WTC11 (cell line): Measurements from ENCODE around the gene PLPPR3. TPM values are rescaled to one million over a fixed set of nuclear protein-coding genes. Genes with fewer than 3 reads are reported as not detected.

ENCODE experiments used
- ATAC-seq: fragments of 200-7000 bp; cut with Tn5 transposase; 2 replicates; pipeline ENCODE4 v1.10.0; 2021; ENCODE audit warnings: mild to moderate bottlenecking, moderate library complexity
- CTCF ChIA-PET: fragments of 300-600 bp; sonication (Branson Sonifier 250); formaldehyde crosslinking; loops from one replicate; lab custom pipeline; 2021; ENCODE audit warnings: antibody characterized with exemption; lab: Charles Lee
- POLR2A ChIA-PET: fragments of 350-600 bp; sonication (Branson Sonifier 250); formaldehyde crosslinking; loops from one replicate; lab custom pipeline; 2021; ENCODE audit warnings: antibody characterized with exemption; lab: Charles Lee
- DNase-seq: peaks from one replicate; pipeline ENCODE4 v3.0.0; 2021; ENCODE audit warnings: low spot score
- H3K27ac Mint-ChIP-seq: 2 replicates; pipeline ENCODE4 v1.8.0; 2021; ENCODE audit warnings: mixed read lengths
- H3K27me3 Mint-ChIP-seq: 2 replicates; pipeline ENCODE4 v1.8.0; 2021; ENCODE audit warnings: low read depth, mild to moderate bottlenecking, moderate library complexity, mixed read lengths
- H3K36me3 Mint-ChIP-seq: 2 replicates; pipeline ENCODE4 v1.8.0; 2021; ENCODE audit warnings: mixed read lengths
- H3K4me1 Mint-ChIP-seq: 2 replicates; pipeline ENCODE4 v1.8.0; 2022; ENCODE audit warnings: mixed read lengths
- H3K4me3 Mint-ChIP-seq: 2 replicates; pipeline ENCODE4 v1.8.0; 2021; ENCODE audit warnings: mild to moderate bottlenecking, moderate library complexity, mixed read lengths
- H3K9me3 Mint-ChIP-seq: 2 replicates; pipeline ENCODE4 v1.8.0; 2021; ENCODE audit warnings: mixed read lengths
- CBFB ChIP-seq: sonication (generic); formaldehyde crosslinking; IDR thresholded peaks from 2 replicates; pipeline ENCODE4 v1.8.1; 2022; ENCODE audit warnings: mild to moderate bottlenecking, low read depth, missing genetic modification reagents
- CREM ChIP-seq: sonication (generic); formaldehyde crosslinking; IDR thresholded peaks from 2 replicates; pipeline ENCODE4 v1.8.1; 2022; ENCODE audit warnings: mild to moderate bottlenecking, missing genetic modification reagents, moderate library complexity
- ELF4 ChIP-seq: sonication (generic); formaldehyde crosslinking; IDR thresholded peaks from 2 replicates; pipeline ENCODE4 v1.8.1; 2022; ENCODE audit warnings: low read depth, mild to moderate bottlenecking, moderate library complexity, missing genetic modification reagents
- GABPB1 ChIP-seq: sonication (generic); formaldehyde crosslinking; IDR thresholded peaks from 2 replicates; pipeline ENCODE4 v1.8.1; 2023; ENCODE audit warnings: mild to moderate bottlenecking, missing genetic modification reagents
- GRHL2 ChIP-seq: fragments of 250-450 bp; sonication (Bioruptor Pico); IDR thresholded peaks from 2 replicates; pipeline ENCODE4 v1.8.0; 2022; ENCODE audit warnings: mild to moderate bottlenecking, moderate library complexity; ENCODE audit not compliant: insufficient replicate concordance, severe bottlenecking
- NFYB ChIP-seq: sonication (generic); formaldehyde crosslinking; conservative IDR thresholded peaks from 2 replicates; pipeline ENCODE4 v1.8.0; 2022; ENCODE audit warnings: low read depth, missing genetic modification reagents
- NR2C2 ChIP-seq: sonication (generic); formaldehyde crosslinking; IDR thresholded peaks from 2 replicates; pipeline ENCODE4 v1.8.0; 2022; ENCODE audit warnings: mild to moderate bottlenecking, missing genetic modification reagents
- TP53 ChIP-seq: sonication (generic); formaldehyde crosslinking; IDR thresholded peaks from 2 replicates; pipeline ENCODE4 v1.8.1; 2023; ENCODE audit warnings: mild to moderate bottlenecking, missing genetic modification reagents
- ZBTB21 ChIP-seq: sonication (generic); formaldehyde crosslinking; IDR thresholded peaks from 2 replicates; pipeline ENCODE4 v1.8.1; 2023; ENCODE audit warnings: mild to moderate bottlenecking, missing genetic modification reagents, borderline replicate concordance
- ZNF396 ChIP-seq: fragments of 250-450 bp; sonication (Bioruptor Pico); IDR thresholded peaks from 2 replicates; pipeline ENCODE4 v1.8.0; 2021; ENCODE audit warnings: mild to moderate bottlenecking, moderate library complexity, borderline replicate concordance
- total RNA-seq: library from RNA; stranded (reverse); gene quantifications from 3 replicates; pipeline ENCODE4 v1.2.3, GENCODE V29; 2021
- TF ChIP-seq, protein P1 (sequence below): sonication (generic); formaldehyde crosslinking; IDR thresholded peaks from 2 replicates; pipeline ENCODE4 v1.8.1; 2023; ENCODE audit warnings: mild to moderate bottlenecking, missing genetic modification reagents, moderate library complexity
- TF ChIP-seq, protein P2 (sequence below): sonication (generic); formaldehyde crosslinking; IDR thresholded peaks from 2 replicates; pipeline ENCODE4 v1.8.0; 2022; ENCODE audit warnings: mild to moderate bottlenecking, missing genetic modification reagents
- TF ChIP-seq, protein P3 (sequence below): sonication (generic); formaldehyde crosslinking; IDR thresholded peaks from 2 replicates; pipeline ENCODE4 v1.8.1; 2023; ENCODE audit warnings: mild to moderate bottlenecking, missing genetic modification reagents
- TF ChIP-seq, protein P4 (sequence below): fragments of 250-450 bp; sonication (Bioruptor Pico); IDR thresholded peaks from 2 replicates; pipeline ENCODE4 v1.9.0; 2021; ENCODE audit warnings: mild to moderate bottlenecking, borderline replicate concordance
- TF ChIP-seq, protein P5 (sequence below): fragments of 250-450 bp; sonication (Bioruptor Pico); IDR thresholded peaks from 2 replicates; pipeline ENCODE4 v1.9.0; 2021; ENCODE audit warnings: mild to moderate bottlenecking
- TF ChIP-seq, protein P6 (sequence below): sonication (generic); formaldehyde crosslinking; IDR thresholded peaks from 2 replicates; pipeline ENCODE4 v1.8.1; 2022; ENCODE audit warnings: low read depth, mild to moderate bottlenecking, moderate library complexity, missing genetic modification reagents, borderline replicate concordance
- TF ChIP-seq, protein P7 (sequence below): sonication (generic); formaldehyde crosslinking; IDR thresholded peaks from 2 replicates; pipeline ENCODE4 v1.8.0; 2023; ENCODE audit warnings: missing genetic modification reagents
- TF ChIP-seq, protein P8 (sequence below): sonication (generic); formaldehyde crosslinking; IDR thresholded peaks from 2 replicates; pipeline ENCODE4 v1.8.1; 2023; ENCODE audit warnings: mild to moderate bottlenecking, moderate library complexity, missing genetic modification reagents
- TF ChIP-seq, protein P9 (sequence below): sonication (generic); formaldehyde crosslinking; IDR thresholded peaks from 2 replicates; pipeline ENCODE4 v1.8.0; 2022; ENCODE audit warnings: mild to moderate bottlenecking, missing genetic modification reagents

The PLPPR3 gene
- total RNA-seq, 1 experiment from 2014 or later: 60.6 TPM

DNA sequence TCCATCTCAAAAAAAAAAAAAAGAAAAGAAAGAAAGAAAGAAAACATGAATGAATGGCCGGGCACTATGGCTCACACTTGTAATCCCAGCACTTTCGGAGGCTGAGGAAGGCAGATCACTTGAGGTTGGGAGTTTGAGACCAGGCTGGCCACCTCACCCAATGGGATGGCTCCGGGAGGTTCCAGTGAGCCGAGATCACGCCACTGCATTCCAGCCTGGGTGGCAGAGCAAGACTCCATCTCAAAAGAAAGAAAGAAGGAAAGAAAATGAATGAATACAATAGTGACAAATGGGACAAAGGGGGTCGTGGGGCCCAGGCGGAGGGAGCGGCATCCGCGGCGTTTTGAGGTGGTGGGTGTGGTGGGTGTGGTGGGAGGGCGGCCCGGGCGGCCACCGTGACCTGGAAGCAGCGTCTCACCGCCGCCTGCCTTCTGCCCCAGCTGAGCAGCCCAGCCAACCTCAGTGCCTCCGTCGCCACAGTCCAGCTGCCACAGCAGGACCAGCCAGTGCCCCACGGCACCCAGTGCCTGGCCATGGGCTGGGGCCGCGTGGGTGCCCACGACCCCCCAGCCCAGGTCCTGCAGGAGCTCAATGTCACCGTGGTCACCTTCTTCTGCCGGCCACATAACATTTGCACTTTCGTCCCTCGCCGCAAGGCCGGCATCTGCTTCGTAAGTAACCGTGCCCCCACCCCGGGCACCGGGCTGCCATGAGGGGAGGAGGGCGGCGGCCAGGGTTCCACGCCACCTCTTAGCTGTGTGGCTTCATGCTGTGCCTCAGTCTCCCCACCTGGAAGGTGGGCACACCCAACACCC, 24.2 kb upstream of the PLPPR3 start:
- H3K4me3 Mint-ChIP-seq: no peak overlapping the region
- DNase-seq (no peak), ATAC-seq (no peak)
- POLR2A ChIA-PET: no interaction called here
- H3K27ac Mint-ChIP-seq: no peak overlapping the region
- H3K9me3 Mint-ChIP-seq: peaks cover 4% of the 10 kb centered on the region
- H3K36me3 Mint-ChIP-seq: no peaks in the 10 kb centered on the region
- TF ChIP-seq, protein P1, sequence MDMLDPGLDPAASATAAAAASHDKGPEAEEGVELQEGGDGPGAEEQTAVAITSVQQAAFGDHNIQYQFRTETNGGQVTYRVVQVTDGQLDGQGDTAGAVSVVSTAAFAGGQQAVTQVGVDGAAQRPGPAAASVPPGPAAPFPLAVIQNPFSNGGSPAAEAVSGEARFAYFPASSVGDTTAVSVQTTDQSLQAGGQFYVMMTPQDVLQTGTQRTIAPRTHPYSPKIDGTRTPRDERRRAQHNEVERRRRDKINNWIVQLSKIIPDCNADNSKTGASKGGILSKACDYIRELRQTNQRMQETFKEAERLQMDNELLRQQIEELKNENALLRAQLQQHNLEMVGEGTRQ (CRISPR knock-in tag): no peak
- TF ChIP-seq, protein P2, sequence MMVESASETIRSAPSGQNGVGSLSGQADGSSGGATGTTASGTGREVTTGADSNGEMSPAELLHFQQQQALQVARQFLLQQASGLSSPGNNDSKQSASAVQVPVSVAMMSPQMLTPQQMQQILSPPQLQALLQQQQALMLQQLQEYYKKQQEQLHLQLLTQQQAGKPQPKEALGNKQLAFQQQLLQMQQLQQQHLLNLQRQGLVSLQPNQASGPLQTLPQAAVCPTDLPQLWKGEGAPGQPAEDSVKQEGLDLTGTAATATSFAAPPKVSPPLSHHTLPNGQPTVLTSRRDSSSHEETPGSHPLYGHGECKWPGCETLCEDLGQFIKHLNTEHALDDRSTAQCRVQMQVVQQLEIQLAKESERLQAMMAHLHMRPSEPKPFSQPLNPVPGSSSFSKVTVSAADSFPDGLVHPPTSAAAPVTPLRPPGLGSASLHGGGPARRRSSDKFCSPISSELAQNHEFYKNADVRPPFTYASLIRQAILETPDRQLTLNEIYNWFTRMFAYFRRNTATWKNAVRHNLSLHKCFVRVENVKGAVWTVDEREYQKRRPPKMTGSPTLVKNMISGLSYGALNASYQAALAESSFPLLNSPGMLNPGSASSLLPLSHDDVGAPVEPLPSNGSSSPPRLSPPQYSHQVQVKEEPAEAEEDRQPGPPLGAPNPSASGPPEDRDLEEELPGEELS (CRISPR knock-in tag): no peak
- no peak for TF ChIP-seq NFYB (CRISPR knock-in tag)
- TF ChIP-seq, protein P3, sequence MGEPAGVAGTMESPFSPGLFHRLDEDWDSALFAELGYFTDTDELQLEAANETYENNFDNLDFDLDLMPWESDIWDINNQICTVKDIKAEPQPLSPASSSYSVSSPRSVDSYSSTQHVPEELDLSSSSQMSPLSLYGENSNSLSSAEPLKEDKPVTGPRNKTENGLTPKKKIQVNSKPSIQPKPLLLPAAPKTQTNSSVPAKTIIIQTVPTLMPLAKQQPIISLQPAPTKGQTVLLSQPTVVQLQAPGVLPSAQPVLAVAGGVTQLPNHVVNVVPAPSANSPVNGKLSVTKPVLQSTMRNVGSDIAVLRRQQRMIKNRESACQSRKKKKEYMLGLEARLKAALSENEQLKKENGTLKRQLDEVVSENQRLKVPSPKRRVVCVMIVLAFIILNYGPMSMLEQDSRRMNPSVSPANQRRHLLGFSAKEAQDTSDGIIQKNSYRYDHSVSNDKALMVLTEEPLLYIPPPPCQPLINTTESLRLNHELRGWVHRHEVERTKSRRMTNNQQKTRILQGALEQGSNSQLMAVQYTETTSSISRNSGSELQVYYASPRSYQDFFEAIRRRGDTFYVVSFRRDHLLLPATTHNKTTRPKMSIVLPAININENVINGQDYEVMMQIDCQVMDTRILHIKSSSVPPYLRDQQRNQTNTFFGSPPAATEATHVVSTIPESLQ (CRISPR knock-in tag): no peak
- TF ChIP-seq, protein P4, sequence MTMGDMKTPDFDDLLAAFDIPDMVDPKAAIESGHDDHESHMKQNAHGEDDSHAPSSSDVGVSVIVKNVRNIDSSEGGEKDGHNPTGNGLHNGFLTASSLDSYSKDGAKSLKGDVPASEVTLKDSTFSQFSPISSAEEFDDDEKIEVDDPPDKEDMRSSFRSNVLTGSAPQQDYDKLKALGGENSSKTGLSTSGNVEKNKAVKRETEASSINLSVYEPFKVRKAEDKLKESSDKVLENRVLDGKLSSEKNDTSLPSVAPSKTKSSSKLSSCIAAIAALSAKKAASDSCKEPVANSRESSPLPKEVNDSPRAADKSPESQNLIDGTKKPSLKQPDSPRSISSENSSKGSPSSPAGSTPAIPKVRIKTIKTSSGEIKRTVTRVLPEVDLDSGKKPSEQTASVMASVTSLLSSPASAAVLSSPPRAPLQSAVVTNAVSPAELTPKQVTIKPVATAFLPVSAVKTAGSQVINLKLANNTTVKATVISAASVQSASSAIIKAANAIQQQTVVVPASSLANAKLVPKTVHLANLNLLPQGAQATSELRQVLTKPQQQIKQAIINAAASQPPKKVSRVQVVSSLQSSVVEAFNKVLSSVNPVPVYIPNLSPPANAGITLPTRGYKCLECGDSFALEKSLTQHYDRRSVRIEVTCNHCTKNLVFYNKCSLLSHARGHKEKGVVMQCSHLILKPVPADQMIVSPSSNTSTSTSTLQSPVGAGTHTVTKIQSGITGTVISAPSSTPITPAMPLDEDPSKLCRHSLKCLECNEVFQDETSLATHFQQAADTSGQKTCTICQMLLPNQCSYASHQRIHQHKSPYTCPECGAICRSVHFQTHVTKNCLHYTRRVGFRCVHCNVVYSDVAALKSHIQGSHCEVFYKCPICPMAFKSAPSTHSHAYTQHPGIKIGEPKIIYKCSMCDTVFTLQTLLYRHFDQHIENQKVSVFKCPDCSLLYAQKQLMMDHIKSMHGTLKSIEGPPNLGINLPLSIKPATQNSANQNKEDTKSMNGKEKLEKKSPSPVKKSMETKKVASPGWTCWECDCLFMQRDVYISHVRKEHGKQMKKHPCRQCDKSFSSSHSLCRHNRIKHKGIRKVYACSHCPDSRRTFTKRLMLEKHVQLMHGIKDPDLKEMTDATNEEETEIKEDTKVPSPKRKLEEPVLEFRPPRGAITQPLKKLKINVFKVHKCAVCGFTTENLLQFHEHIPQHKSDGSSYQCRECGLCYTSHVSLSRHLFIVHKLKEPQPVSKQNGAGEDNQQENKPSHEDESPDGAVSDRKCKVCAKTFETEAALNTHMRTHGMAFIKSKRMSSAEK (CRISPR knock-in tag): no peak
- no peak for TF ChIP-seq ZBTB21 (CRISPR knock-in tag)
- no peak for TF ChIP-seq TP53
- TF ChIP-seq GRHL2 (CRISPR knock-in tag): no peak
- no peak for TF ChIP-seq ELF4
- no peak for TF ChIP-seq CBFB (CRISPR knock-in tag)
- TF ChIP-seq ZNF396 (CRISPR knock-in tag): no peak
- TF ChIP-seq, protein P5, sequence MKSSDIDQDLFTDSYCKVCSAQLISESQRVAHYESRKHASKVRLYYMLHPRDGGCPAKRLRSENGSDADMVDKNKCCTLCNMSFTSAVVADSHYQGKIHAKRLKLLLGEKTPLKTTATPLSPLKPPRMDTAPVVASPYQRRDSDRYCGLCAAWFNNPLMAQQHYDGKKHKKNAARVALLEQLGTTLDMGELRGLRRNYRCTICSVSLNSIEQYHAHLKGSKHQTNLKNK (CRISPR knock-in tag): no peak
- TF ChIP-seq, protein P6, sequence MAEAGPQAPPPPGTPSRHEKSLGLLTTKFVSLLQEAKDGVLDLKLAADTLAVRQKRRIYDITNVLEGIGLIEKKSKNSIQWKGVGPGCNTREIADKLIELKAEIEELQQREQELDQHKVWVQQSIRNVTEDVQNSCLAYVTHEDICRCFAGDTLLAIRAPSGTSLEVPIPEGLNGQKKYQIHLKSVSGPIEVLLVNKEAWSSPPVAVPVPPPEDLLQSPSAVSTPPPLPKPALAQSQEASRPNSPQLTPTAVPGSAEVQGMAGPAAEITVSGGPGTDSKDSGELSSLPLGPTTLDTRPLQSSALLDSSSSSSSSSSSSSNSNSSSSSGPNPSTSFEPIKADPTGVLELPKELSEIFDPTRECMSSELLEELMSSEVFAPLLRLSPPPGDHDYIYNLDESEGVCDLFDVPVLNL (CRISPR knock-in tag): no peak
- TF ChIP-seq, protein P7, sequence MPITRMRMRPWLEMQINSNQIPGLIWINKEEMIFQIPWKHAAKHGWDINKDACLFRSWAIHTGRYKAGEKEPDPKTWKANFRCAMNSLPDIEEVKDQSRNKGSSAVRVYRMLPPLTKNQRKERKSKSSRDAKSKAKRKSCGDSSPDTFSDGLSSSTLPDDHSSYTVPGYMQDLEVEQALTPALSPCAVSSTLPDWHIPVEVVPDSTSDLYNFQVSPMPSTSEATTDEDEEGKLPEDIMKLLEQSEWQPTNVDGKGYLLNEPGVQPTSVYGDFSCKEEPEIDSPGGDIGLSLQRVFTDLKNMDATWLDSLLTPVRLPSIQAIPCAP (CRISPR knock-in tag): no peak
- TF ChIP-seq, protein P8, sequence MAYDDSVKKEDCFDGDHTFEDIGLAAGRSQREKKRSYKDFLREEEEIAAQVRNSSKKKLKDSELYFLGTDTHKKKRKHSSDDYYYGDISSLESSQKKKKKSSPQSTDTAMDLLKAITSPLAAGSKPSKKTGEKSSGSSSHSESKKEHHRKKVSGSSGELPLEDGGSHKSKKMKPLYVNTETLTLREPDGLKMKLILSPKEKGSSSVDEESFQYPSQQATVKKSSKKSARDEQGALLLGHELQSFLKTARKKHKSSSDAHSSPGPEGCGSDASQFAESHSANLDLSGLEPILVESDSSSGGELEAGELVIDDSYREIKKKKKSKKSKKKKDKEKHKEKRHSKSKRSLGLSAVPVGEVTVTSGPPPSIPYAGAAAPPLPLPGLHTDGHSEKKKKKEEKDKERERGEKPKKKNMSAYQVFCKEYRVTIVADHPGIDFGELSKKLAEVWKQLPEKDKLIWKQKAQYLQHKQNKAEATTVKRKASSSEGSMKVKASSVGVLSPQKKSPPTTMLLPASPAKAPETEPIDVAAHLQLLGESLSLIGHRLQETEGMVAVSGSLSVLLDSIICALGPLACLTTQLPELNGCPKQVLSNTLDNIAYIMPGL (CRISPR knock-in tag): no peak
- TF ChIP-seq CREM (CRISPR knock-in tag): no peak
- TF ChIP-seq, protein P9, sequence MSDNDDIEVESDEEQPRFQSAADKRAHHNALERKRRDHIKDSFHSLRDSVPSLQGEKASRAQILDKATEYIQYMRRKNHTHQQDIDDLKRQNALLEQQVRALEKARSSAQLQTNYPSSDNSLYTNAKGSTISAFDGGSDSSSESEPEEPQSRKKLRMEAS (CRISPR knock-in tag): no peak
- no peak for TF ChIP-seq NR2C2 (CRISPR knock-in tag)
- no peak for TF ChIP-seq GABPB1 (CRISPR knock-in tag)
- peaks cover 41% of the 10 kb centered on the region for H3K27me3 Mint-ChIP-seq
- H3K4me1 Mint-ChIP-seq: no peaks in the 10 kb centered on the region
- CTCF ChIA-PET: interaction anchor here (0.7 kb wide), 1 partner anchor 152 kb away, joined by 3 read pairs; no protein-coding TSS in a partner anchor
